Vagina (tissue), 2 donors: ENCODE measurements around the gene USH2A. TPM values are rescaled to one million over a fixed set of nuclear protein-coding genes. Genes with fewer than 3 reads are reported as not detected.

ENCODE experiments used
- DNase-seq, 2 donors: peaks; one replicate each; pipeline ENCODE4 v3.0.0-alpha.2; 2017; ENCODE audit errors: extremely low spot score in 2 of 2
- H3K27ac ChIP-seq: fragments of 200-600 bp; sonication (generic); one replicate; pipeline ENCODE4 v1.5.1; 2019
- H3K27me3 ChIP-seq: fragments of 200-600 bp; sonication (generic); one replicate; pipeline ENCODE4 v1.5.1; 2019
- H3K36me3 ChIP-seq, 2 donors: fragments of 200-600 bp; sonication (generic); one replicate each; pipeline ENCODE4 v1.5.1; 2017 to 2019
- H3K4me1 ChIP-seq: fragments of 200-600 bp; sonication (generic); one replicate; pipeline ENCODE4 v1.5.1; 2019
- H3K4me3 ChIP-seq, 2 donors: fragments of 200-600 bp; sonication (generic); 1 replicate in 1 of 2; 2 replicates in 1 of 2; pipeline ENCODE4 v1.5.1; 2016 to 2019
- H3K9me3 ChIP-seq: fragments of 200-600 bp; sonication (generic); one replicate; pipeline ENCODE4 v1.5.1; 2019
- POLR2A ChIP-seq, 2 donors: fragments of 450-650 bp; IDR thresholded peaks; one replicate each; pipeline ENCODE4 v1.6.1; 2017; ENCODE audit warnings: antibody characterized with exemption in 2 of 2, mild to moderate bottlenecking in 2 of 2, moderate library complexity in 2 of 2
- POLR2AphosphoS5 ChIP-seq, 2 donors: sonication (generic); formaldehyde crosslinking; IDR thresholded peaks; one replicate each; pipeline ENCODE4 v1.9.0; 2017; ENCODE audit warnings: antibody characterized with exemption in 2 of 2, mild to moderate bottlenecking in 2 of 2, low read depth in 1 of 2; ENCODE audit not compliant: insufficient read depth in 1 of 2
- intact Hi-C: fragments of 100-400 bp; cut with DNase I; formaldehyde crosslinking; loops from one replicate; pipeline ENCODE4 v1.15.1; 2023
- total RNA-seq: library from RNA; depleted of rRNA; stranded (reverse); fragments of >200 nt; gene quantifications from one replicate; pipeline ENCODE4 v1.2.3, GENCODE V29; 2016
- TF ChIP-seq, protein P1 (sequence below), 3 experiments: fragments of 450-650 bp in 2 of 3; fragments of 200-600 bp in 1 of 3; sonication (generic) in 1 of 3; IDR thresholded peaks; one replicate each; pipeline ENCODE4 v1.5.1; 2017 to 2019; ENCODE audit warnings: antibody characterized with exemption in 3 of 3, mild to moderate bottlenecking in 2 of 3, moderate library complexity in 2 of 3

USH2A gene
- total RNA-seq, 1 donor from 2014 or later: under 0.01 TPM

DNA sequence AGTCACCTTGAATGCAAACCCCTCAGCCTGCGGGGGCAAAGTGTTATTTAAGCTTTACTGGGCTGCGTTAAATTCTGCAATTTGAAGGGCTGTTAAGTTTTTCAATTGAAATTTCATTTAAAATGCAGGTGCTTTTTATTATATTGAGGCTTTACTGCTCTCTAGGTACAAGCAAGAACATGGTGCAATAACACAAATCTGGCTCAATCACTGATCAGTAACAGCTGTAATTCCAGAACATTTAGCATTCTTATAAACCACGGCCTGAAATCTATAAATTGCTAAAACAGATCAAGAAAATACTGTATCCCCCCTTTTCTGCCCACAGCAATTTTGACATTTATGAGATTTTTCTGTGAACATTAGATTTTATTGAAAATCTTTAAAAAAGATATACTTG, 533.4 kb downstream of the USH2A start:
- TF ChIP-seq, protein P1, sequence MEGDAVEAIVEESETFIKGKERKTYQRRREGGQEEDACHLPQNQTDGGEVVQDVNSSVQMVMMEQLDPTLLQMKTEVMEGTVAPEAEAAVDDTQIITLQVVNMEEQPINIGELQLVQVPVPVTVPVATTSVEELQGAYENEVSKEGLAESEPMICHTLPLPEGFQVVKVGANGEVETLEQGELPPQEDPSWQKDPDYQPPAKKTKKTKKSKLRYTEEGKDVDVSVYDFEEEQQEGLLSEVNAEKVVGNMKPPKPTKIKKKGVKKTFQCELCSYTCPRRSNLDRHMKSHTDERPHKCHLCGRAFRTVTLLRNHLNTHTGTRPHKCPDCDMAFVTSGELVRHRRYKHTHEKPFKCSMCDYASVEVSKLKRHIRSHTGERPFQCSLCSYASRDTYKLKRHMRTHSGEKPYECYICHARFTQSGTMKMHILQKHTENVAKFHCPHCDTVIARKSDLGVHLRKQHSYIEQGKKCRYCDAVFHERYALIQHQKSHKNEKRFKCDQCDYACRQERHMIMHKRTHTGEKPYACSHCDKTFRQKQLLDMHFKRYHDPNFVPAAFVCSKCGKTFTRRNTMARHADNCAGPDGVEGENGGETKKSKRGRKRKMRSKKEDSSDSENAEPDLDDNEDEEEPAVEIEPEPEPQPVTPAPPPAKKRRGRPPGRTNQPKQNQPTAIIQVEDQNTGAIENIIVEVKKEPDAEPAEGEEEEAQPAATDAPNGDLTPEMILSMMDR (IDR thresholded peaks at IDR 0.05): no peak
- TF ChIP-seq POLR2A (IDR thresholded peaks at IDR 0.05): no peak
- no peak for TF ChIP-seq POLR2AphosphoS5 (IDR thresholded peaks at IDR 0.05; ENCODE audit: insufficient read depth in 1 of 2, low read depth in 1 of 2)
- Histone ChIP-seq H3K27me3 (no peaks in the 10 kb centered on the region), H3K36me3 (no peaks in the 10 kb centered on the region), H3K9me3 (no peaks in the 10 kb centered on the region), H3K27ac (no peak overlapping the region), H3K4me1 (no peaks in the 10 kb centered on the region), H3K4me3 (no peak overlapping the region)
- intact Hi-C loops: no loop called here
- DNase-seq: no peak

DNA sequence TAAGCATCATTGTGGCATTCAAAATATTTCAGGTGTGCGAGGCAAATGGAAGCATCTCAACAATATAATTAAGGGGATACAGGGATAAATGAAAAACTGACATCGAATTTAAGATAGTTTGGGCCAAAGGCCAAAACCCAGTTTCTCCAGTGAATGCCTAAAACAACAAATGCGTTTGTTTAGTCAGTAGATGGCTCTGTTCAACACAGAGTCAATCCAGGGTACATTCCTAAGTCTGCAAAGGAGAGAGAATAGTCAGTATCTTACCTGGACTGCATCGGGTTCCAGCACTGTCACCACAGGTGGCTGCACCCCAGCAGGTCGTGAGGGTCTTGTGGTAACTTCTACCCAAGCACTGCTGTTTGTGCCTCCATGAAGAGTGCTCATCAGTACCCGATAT, 535.1 kb downstream of the USH2A start:
- Histone ChIP-seq H3K4me3 (no peak overlapping the region), H3K36me3 (no peaks in the 10 kb centered on the region), H3K9me3 (no peaks in the 10 kb centered on the region), H3K4me1 (no peaks in the 10 kb centered on the region), H3K27me3 (no peaks in the 10 kb centered on the region), H3K27ac (no peak overlapping the region)
- intact Hi-C loops: no loop called here
- DNase-seq: no peak
- TF ChIP-seq POLR2A (IDR thresholded peaks at IDR 0.05) (no peak), POLR2AphosphoS5 (IDR thresholded peaks at IDR 0.05; ENCODE audit: insufficient read depth in 1 of 2, low read depth in 1 of 2) (no peak)
- TF ChIP-seq, protein P1 (IDR thresholded peaks at IDR 0.05): no peak

DNA sequence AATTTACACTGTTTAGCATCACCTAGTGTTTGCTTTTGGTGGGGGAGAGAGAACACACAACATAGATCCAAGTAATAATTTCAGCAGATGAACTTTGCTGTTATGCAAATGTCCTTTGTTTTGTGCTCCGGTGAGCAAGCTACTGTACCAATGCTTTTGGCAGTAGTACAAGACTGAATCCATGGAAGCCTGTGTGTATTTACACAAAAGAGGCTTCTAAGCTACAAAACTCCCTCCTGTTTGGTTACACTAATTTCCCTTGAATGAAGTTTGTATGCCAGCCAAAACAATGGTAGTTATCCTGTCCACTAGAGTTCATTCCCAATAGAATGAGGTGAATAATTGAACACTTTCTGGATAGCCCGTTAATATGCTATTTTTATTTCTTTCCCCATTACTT, 535.6 kb downstream of the USH2A start:
- intact Hi-C loops: no loop called here
- TF ChIP-seq POLR2AphosphoS5 (IDR thresholded peaks at IDR 0.05; ENCODE audit: insufficient read depth in 1 of 2, low read depth in 1 of 2): no peak
- TF ChIP-seq, protein P1 (IDR thresholded peaks at IDR 0.05): no peak
- TF ChIP-seq POLR2A (IDR thresholded peaks at IDR 0.05): no peak
- H3K36me3 ChIP-seq: no peaks in the 10 kb centered on the region

DNA sequence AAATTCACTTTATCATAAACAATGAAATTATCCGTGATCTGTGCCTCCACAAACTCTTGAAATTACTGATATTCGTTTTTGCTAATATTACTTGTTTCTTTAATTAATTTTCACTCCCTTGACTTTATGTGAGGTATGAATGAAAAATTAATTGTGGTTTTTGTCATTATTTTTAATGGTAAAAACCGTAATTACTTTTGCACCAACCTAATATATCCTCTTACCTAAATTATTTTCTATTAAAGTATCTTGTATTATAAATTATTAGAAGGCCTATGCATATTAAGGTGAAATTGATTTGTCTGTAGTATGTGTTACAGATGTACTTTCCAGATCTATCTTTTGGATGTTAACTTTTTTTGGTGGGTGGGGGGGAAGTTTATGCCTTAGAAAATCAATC, 540.2 kb downstream of the USH2A start:
- Histone ChIP-seq H3K27ac (no peak overlapping the region), H3K36me3 (no peaks in the 10 kb centered on the region), H3K4me1 (no peaks in the 10 kb centered on the region), H3K27me3 (no peaks in the 10 kb centered on the region), H3K9me3 (no peaks in the 10 kb centered on the region), H3K4me3 (no peak overlapping the region)
- no peak for TF ChIP-seq POLR2AphosphoS5 (IDR thresholded peaks at IDR 0.05; ENCODE audit: insufficient read depth in 1 of 2, low read depth in 1 of 2)
- TF ChIP-seq, protein P1 (IDR thresholded peaks at IDR 0.05): no peak
- no peak for TF ChIP-seq POLR2A (IDR thresholded peaks at IDR 0.05)
- intact Hi-C loops: no loop called here
- DNase-seq: no peak

More for the DNA sequence above, 535.6 kb downstream of the USH2A start:
- Histone ChIP-seq H3K4me3 (no peak overlapping the region), H3K27ac (no peak overlapping the region), H3K27me3 (no peaks in the 10 kb centered on the region), H3K4me1 (no peaks in the 10 kb centered on the region), H3K9me3 (no peaks in the 10 kb centered on the region)
- DNase-seq: no peak

DNA sequence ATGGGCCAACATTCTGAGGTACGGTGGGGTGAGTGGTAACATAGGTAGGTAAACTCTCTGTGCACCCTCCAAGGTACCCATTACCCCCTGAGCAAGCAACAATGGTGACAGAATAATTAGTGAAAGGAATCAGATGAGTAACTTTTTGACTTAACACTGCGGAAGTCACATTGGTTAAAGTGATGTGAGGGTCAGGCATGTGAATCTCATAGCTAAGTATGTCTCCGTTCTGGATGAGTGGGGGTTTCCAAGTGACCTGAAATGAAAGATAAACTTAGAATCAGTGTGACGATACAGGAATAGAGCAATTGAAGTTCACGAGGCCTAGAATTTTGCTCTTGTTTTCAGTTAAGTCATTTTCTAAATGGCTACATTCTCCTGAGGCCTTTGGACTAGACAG, 544.4 kb downstream of the USH2A start:
- intact Hi-C loops: no loop called here
- H3K4me3 ChIP-seq: no peak overlapping the region
- no peaks in the 10 kb centered on the region for H3K36me3 ChIP-seq
- TF ChIP-seq POLR2AphosphoS5 (IDR thresholded peaks at IDR 0.05; ENCODE audit: insufficient read depth in 1 of 2, low read depth in 1 of 2): no peak
- TF ChIP-seq POLR2A (IDR thresholded peaks at IDR 0.05): no peak
- TF ChIP-seq, protein P1 (IDR thresholded peaks at IDR 0.05): no peak
- DNase-seq: no peak
- H3K4me1 ChIP-seq: no peaks in the 10 kb centered on the region
- no peaks in the 10 kb centered on the region for H3K9me3 ChIP-seq
- H3K27me3 ChIP-seq: no peaks in the 10 kb centered on the region
- H3K27ac ChIP-seq: no peak overlapping the region
